ENCODE results near the gene PALD1. TPM values are rescaled to one million over a fixed set of nuclear protein-coding genes. Genes with fewer than 3 reads are reported as not detected.

The PALD1 gene
- polyA plus RNA-seq, 1 of the 3 experiments (the other 2 are of a cell fraction): 0.16 TPM

GRCh38 chr10:70575486-70575873 is 96.9 kb downstream of the PALD1 start:
- no peaks in the 10 kb centered on the region for H3K27me3 ChIP-seq (ENCODE audit: insufficient read depth)
- H3K36me3 ChIP-seq (replicated peaks in 1 of 2; ENCODE audit: control insufficient read depth in 1 of 2, insufficient read depth in 2 of 2, low read length in 1 of 2): no peaks in the 10 kb centered on the region
- CTCF ChIA-PET: interaction anchor here (0.9 to 1.6 kb wide), 6 partner anchors 11 to 328 kb away, joined by 3 to 7 read pairs (median 6); no protein-coding TSS in a partner anchor
- H3K4me1 ChIP-seq (ENCODE audit: control insufficient read depth in 1 of 2, insufficient read depth in 2 of 2, low read depth in 1 of 2, low read length in 1 of 2): peaks cover 0 to 27% of the 10 kb centered on the region in 2 experiments; a peak in 1 of 4 replicates
- POLR2A ChIA-PET: interaction anchor here (1.8 to 2.3 kb wide), 2 partner anchors 10 to 13 kb away, joined by 10 to 11 read pairs; no protein-coding TSS in a partner anchor
- H2AFZ ChIP-seq (ENCODE audit: low read depth): no peak overlapping the region
- no peaks in the 10 kb centered on the region for H3K9me3 ChIP-seq
- WGBS (ENCODE audit: low lambda C conversion rate): 37% methylated on average over 2 of the region's 4 CpGs
- TF ChIP-seq RXRA (IDR thresholded peaks at IDR 0.05; ENCODE audit: borderline replicate concordance, low read depth) (no peak), NFIC (IDR thresholded peaks at IDR 0.05; ENCODE audit: borderline replicate concordance) (no peak), SMC3 (IDR thresholded peaks at IDR 0.05; ENCODE audit: low read depth, low read length) (no peak), GABPA (IDR thresholded peaks at IDR 0.05; ENCODE audit: low read depth) (no peak), EZH2phosphoT487 (IDR thresholded peaks at IDR 0.05; ENCODE audit: borderline replicate concordance, low read depth) (no peak), CHD2 (IDR thresholded peaks at IDR 0.05; ENCODE audit: low read length, partially characterized antibody) (no peak), MEF2A (IDR thresholded peaks at IDR 0.05; ENCODE audit: borderline replicate concordance, low read depth) (no peak), NRF1 (IDR thresholded peaks at IDR 0.05; ENCODE audit: low read depth, low read length) (no peak), YY1 (IDR thresholded peaks at IDR 0.05; ENCODE audit: low read depth) (no peak), GATA2 (CRISPR knock-in tag; IDR thresholded peaks at IDR 0.05) (no peak), FOSL2 (IDR thresholded peaks at IDR 0.05; ENCODE audit: borderline replicate concordance, low read depth) (no peak), CTCF (IDR thresholded peaks at IDR 0.05) (no peak), FOXM1 (IDR thresholded peaks at IDR 0.05; ENCODE audit: low read depth) (no peak), TAF1 (IDR thresholded peaks at IDR 0.05; ENCODE audit: borderline replicate concordance, low read depth, low read length) (no peak), RCOR1 (IDR thresholded peaks at IDR 0.05; ENCODE audit: low read length) (no peak), EP300 (IDR thresholded peaks at IDR 0.05; ENCODE audit: borderline replicate concordance in 1 of 2, low read depth in 1 of 2, low read length in 1 of 2) (no peak), MAX (IDR thresholded peaks at IDR 0.05; ENCODE audit: low read depth) (no peak)
- TF ChIP-seq, protein P1, sequence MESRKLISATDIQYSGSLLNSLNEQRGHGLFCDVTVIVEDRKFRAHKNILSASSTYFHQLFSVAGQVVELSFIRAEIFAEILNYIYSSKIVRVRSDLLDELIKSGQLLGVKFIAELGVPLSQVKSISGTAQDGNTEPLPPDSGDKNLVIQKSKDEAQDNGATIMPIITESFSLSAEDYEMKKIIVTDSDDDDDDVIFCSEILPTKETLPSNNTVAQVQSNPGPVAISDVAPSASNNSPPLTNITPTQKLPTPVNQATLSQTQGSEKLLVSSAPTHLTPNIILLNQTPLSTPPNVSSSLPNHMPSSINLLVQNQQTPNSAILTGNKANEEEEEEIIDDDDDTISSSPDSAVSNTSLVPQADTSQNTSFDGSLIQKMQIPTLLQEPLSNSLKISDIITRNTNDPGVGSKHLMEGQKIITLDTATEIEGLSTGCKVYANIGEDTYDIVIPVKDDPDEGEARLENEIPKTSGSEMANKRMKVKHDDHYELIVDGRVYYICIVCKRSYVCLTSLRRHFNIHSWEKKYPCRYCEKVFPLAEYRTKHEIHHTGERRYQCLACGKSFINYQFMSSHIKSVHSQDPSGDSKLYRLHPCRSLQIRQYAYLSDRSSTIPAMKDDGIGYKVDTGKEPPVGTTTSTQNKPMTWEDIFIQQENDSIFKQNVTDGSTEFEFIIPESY (IDR thresholded peaks at IDR 0.05; ENCODE audit: borderline replicate concordance, low read depth): no peak
- TF ChIP-seq, protein P2, sequence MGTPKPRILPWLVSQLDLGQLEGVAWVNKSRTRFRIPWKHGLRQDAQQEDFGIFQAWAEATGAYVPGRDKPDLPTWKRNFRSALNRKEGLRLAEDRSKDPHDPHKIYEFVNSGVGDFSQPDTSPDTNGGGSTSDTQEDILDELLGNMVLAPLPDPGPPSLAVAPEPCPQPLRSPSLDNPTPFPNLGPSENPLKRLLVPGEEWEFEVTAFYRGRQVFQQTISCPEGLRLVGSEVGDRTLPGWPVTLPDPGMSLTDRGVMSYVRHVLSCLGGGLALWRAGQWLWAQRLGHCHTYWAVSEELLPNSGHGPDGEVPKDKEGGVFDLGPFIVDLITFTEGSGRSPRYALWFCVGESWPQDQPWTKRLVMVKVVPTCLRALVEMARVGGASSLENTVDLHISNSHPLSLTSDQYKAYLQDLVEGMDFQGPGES (IDR thresholded peaks at IDR 0.05; ENCODE audit: low read depth, low read length): no peak
- TF ChIP-seq, protein P3, sequence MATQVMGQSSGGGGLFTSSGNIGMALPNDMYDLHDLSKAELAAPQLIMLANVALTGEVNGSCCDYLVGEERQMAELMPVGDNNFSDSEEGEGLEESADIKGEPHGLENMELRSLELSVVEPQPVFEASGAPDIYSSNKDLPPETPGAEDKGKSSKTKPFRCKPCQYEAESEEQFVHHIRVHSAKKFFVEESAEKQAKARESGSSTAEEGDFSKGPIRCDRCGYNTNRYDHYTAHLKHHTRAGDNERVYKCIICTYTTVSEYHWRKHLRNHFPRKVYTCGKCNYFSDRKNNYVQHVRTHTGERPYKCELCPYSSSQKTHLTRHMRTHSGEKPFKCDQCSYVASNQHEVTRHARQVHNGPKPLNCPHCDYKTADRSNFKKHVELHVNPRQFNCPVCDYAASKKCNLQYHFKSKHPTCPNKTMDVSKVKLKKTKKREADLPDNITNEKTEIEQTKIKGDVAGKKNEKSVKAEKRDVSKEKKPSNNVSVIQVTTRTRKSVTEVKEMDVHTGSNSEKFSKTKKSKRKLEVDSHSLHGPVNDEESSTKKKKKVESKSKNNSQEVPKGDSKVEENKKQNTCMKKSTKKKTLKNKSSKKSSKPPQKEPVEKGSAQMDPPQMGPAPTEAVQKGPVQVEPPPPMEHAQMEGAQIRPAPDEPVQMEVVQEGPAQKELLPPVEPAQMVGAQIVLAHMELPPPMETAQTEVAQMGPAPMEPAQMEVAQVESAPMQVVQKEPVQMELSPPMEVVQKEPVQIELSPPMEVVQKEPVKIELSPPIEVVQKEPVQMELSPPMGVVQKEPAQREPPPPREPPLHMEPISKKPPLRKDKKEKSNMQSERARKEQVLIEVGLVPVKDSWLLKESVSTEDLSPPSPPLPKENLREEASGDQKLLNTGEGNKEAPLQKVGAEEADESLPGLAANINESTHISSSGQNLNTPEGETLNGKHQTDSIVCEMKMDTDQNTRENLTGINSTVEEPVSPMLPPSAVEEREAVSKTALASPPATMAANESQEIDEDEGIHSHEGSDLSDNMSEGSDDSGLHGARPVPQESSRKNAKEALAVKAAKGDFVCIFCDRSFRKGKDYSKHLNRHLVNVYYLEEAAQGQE (IDR thresholded peaks at IDR 0.05; ENCODE audit: low read depth, low read length): no peak
- H3F3A ChIP-seq (replicated peaks; ENCODE audit: insufficient read depth): no peaks in the 10 kb centered on the region
- H4K20me1 ChIP-seq (ENCODE audit: insufficient read depth): no peaks in the 10 kb centered on the region
- no peak overlapping the region for H3K9ac ChIP-seq
- no peak overlapping the region for H3K4me2 ChIP-seq
- no peak for DNase-seq
- H3K9me2 ChIP-seq: no peaks in the 10 kb centered on the region
- no peak overlapping the region for H3K4me3 ChIP-seq (ENCODE audit: low read depth in 2 of 2, low read length in 1 of 2)
- H3K79me2 ChIP-seq (ENCODE audit: insufficient read depth): no peaks in the 10 kb centered on the region
- peak overlapping the region in 1 of 2 experiments; percentile 84; a peak in 2 of 4 replicates for H3K27ac ChIP-seq (ENCODE audit: low read depth in 2 of 2, low read length in 1 of 2)

Data from SK-N-SH (cell line).